Chondrocyte (in vitro differentiated cells): ENCODE data around the gene NTSR1. TPM values are rescaled to one million over a fixed set of nuclear protein-coding genes. Genes with fewer than 3 reads are reported as not detected.

Experiments used
- DNase-seq: peaks from one replicate; pipeline ENCODE4 v3.0.0; 2021; ENCODE audit warnings: mixed read lengths, low spot score
- H3K27ac Mint-ChIP-seq: one replicate; pipeline ENCODE4 v1.8.0; 2021; ENCODE audit warnings: mild to moderate bottlenecking, moderate library complexity, mixed read lengths; ENCODE audit not compliant: unreplicated experiment
- H3K27me3 Mint-ChIP-seq: 2 replicates; pipeline ENCODE4 v1.8.0; 2021; ENCODE audit warnings: low read depth, mixed read lengths
- H3K36me3 Mint-ChIP-seq: 2 replicates; pipeline ENCODE4 v1.8.0; 2021; ENCODE audit warnings: low read depth, mixed read lengths
- H3K4me1 Mint-ChIP-seq: 2 replicates; pipeline ENCODE4 v1.8.0; 2021; ENCODE audit warnings: low read depth, mild to moderate bottlenecking, mixed read lengths
- H3K4me3 Mint-ChIP-seq: one replicate; pipeline ENCODE4 v1.8.0; 2021; ENCODE audit warnings: mild to moderate bottlenecking, moderate library complexity, mixed read lengths; ENCODE audit not compliant: unreplicated experiment
- H3K9me3 Mint-ChIP-seq: 2 replicates; pipeline ENCODE4 v1.8.0; 2021; ENCODE audit warnings: low read depth, mixed read lengths
- CTCF ChIP-seq: fragments of 200-600 bp; sonication (generic); IDR thresholded peaks from 2 replicates; pipeline ENCODE4 v1.5.0; 2021; ENCODE audit warnings: antibody characterized with exemption, mild to moderate bottlenecking, moderate library complexity
- total RNA-seq: library from RNA; stranded (reverse); gene quantifications from 3 replicates; pipeline ENCODE4 v1.2.1, GENCODE V29; 2021

The NTSR1 gene
- total RNA-seq, 1 donor from 2014 or later = not detected

- Mint-ChIP-seq H3K4me1 (no peaks in the 10 kb centered on the region), H3K4me3 (no peak overlapping the region), H3K27me3 (peaks cover 43% of the 10 kb centered on the region), H3K9me3 (peaks cover under 1% of the 10 kb centered on the region), H3K36me3 (peaks cover 4% of the 10 kb centered on the region), H3K27ac (no peak overlapping the region)
- TF ChIP-seq CTCF = no peak
- DNase-seq = peak; percentile 88
Observed at GRCh38 chr20:62726716-62727583, 18.3 kb downstream of the NTSR1 start.

- peaks cover 40% of the 10 kb centered on the region for H3K27me3 Mint-ChIP-seq
- TF ChIP-seq CTCF = no peak
- no peak overlapping the region for H3K27ac Mint-ChIP-seq
- no peak overlapping the region for H3K4me3 Mint-ChIP-seq
- H3K36me3 Mint-ChIP-seq = peaks cover 3% of the 10 kb centered on the region
- H3K9me3 Mint-ChIP-seq = no peaks in the 10 kb centered on the region
- no peaks in the 10 kb centered on the region for H3K4me1 Mint-ChIP-seq
- DNase-seq = peak; percentile 85
Observed at GRCh38 chr20:62727584-62728027, 19.0 kb downstream of the NTSR1 start.

- Mint-ChIP-seq H3K4me3 (no peak overlapping the region), H3K4me1 (no peaks in the 10 kb centered on the region), H3K9me3 (no peaks in the 10 kb centered on the region), H3K36me3 (peaks cover 3% of the 10 kb centered on the region), H3K27ac (no peak overlapping the region), H3K27me3 (peaks cover 40% of the 10 kb centered on the region)
- peak; percentile 63 for DNase-seq
- TF ChIP-seq CTCF = no peak
Observed at GRCh38 chr20:62728028-62728780, 19.6 kb downstream of the NTSR1 start.

GRCh38 chr20:62728781-62729300 is 20.2 kb downstream of the NTSR1 start:
- Mint-ChIP-seq H3K9me3 (no peaks in the 10 kb centered on the region), H3K27ac (no peak overlapping the region), H3K27me3 (peaks cover 44% of the 10 kb centered on the region), H3K4me1 (no peaks in the 10 kb centered on the region), H3K4me3 (no peak overlapping the region), H3K36me3 (peaks cover 3% of the 10 kb centered on the region)
- DNase-seq = peak; percentile 77
- no peak for TF ChIP-seq CTCF

GRCh38 chr20:62730481-62730880 is 21.8 kb downstream of the NTSR1 start:
- no peak overlapping the region for H3K27ac Mint-ChIP-seq
- no peak for TF ChIP-seq CTCF

More at GRCh38 chr20:62730481-62730880, 21.8 kb downstream of the NTSR1 start:
- Mint-ChIP-seq H3K4me1 (no peaks in the 10 kb centered on the region), H3K36me3 (peaks cover 3% of the 10 kb centered on the region), H3K4me3 (no peak overlapping the region), H3K9me3 (no peaks in the 10 kb centered on the region), H3K27me3 (peaks cover 48% of the 10 kb centered on the region)
- no peak for DNase-seq
